ENCODE results near the gene ASB18. TPM values are rescaled to one million over a fixed set of nuclear protein-coding genes. Genes with fewer than 3 reads are reported as not detected.

Gene ASB18
- total and polyA plus RNA-seq, 2 of the 4 experiments (the other 2 are of a cell fraction), result not detected

DNA sequence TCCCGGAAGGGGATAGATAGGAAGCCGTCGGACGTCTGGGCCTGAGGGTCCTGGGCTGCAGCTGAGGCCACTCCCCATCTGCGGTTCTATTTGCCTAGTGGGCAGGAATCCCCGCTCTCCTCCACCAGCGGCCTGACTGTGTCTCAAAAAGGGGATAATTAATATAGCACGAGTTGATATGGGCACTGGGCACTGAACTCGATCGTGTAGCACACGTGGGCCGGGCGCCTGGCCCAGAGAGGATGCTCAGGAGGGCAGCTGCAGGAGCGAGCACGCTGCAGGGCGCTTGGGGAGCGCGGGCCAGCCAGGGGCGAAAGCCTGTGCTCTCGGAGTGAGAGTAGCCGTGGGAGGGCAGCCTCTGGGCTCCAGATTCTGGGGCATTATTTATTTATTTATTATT lies 87.3 kb downstream of the ASB18 start:
- no peaks in the 10 kb centered on the region for H3K9me1 ChIP-seq (ENCODE audit: insufficient read depth, low read length)
- no peaks in the 10 kb centered on the region for H3K36me3 ChIP-seq (ENCODE audit: control insufficient read depth, insufficient read depth, low read length)
- H3K4me3 ChIP-seq (ENCODE audit: insufficient read depth, low read depth, low read length), result no peak overlapping the region
- WGBS, 2 experiments (ENCODE audit: extremely low coverage in 2 of 2, insufficient read length in 1 of 2), result 34% methylated on average over 4 of the region's 21 CpGs; no CpG with 5 or more reads in 1 of the 2 experiments
- no peak overlapping the region for H2BK5ac ChIP-seq (ENCODE audit: low read depth, low read length, poor library complexity, severe bottlenecking)
- H4K5ac ChIP-seq (ENCODE audit: low read depth, low read length), result no peak overlapping the region
- H3K9me3 ChIP-seq (ENCODE audit: control insufficient read depth, insufficient read depth, low read length), result no peaks in the 10 kb centered on the region
- no peak overlapping the region for H2AK9ac ChIP-seq (replicated peaks; ENCODE audit: low read depth, low read length, poor library complexity)
- DNase-seq (no peak), ATAC-seq (ENCODE audit: low read depth) (no peak)
- H4K8ac ChIP-seq (ENCODE audit: low read depth in 2 of 2, low read length in 2 of 2), result no peak overlapping the region
- H3K79me1 ChIP-seq (ENCODE audit: low read depth in 1 of 2, low read length in 2 of 2), result no peaks in the 10 kb centered on the region
- H2AK5ac ChIP-seq (ENCODE audit: low read depth, low read length), result no peak overlapping the region
- H2BK15ac ChIP-seq (ENCODE audit: low read depth, low read length), result no peak overlapping the region
- H3K27me3 ChIP-seq (ENCODE audit: control insufficient read depth, insufficient read depth, low read length), result peaks cover 37% of the 10 kb centered on the region
- CTCF ChIA-PET, result no interaction called here
- peaks cover 6% of the 10 kb centered on the region for H3K4me1 ChIP-seq (ENCODE audit: control insufficient read depth, insufficient read depth, low read length)
- no TSS peak for BruUV-seq (replicated peaks)
- intact Hi-C loops (cut with micrococcal nuclease) (loop anchor here (1.0 to 10.0 kb wide), 2 partner anchors 232 to 374 kb away; no protein-coding TSS in a partner anchor), in situ Hi-C loops (cut with MboI; ENCODE audit: low sequenced_read_pairs) (loop anchor here (5.0 kb wide), 1 partner anchor 410 kb away; no protein-coding TSS in a partner anchor), dilution Hi-C loops (cut with HindIII; ENCODE audit: low sequenced_read_pairs, unreplicated experiment) (loop anchor here (25.0 kb wide), 1 partner anchor 390 kb away; no protein-coding TSS in a partner anchor)
- POLR2A ChIA-PET (ENCODE audit: unreplicated experiment), result no interaction called here
- no peak overlapping the region for H3K23ac ChIP-seq (ENCODE audit: low read depth, low read length)
- H3K4ac ChIP-seq (ENCODE audit: low read depth, low read length), result no peak overlapping the region
- no peak overlapping the region for H3K4me2 ChIP-seq (ENCODE audit: low read depth, low read length)
- H2BK120ac ChIP-seq (ENCODE audit: low read depth, low read length), result no peak overlapping the region
- H3K18ac ChIP-seq (ENCODE audit: low read depth, low read length), result no peak overlapping the region
- no peak for TF ChIP-seq RCOR1 (IDR thresholded peaks at IDR 0.05; ENCODE audit: insufficient replicate concordance, low read length)
- TF ChIP-seq, protein P1, sequence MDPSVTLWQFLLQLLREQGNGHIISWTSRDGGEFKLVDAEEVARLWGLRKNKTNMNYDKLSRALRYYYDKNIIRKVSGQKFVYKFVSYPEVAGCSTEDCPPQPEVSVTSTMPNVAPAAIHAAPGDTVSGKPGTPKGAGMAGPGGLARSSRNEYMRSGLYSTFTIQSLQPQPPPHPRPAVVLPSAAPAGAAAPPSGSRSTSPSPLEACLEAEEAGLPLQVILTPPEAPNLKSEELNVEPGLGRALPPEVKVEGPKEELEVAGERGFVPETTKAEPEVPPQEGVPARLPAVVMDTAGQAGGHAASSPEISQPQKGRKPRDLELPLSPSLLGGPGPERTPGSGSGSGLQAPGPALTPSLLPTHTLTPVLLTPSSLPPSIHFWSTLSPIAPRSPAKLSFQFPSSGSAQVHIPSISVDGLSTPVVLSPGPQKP (IDR thresholded peaks at IDR 0.05; ENCODE audit: borderline replicate concordance, low read depth, low read length), result no peak
- no peak for TF ChIP-seq MAZ (IDR thresholded peaks at IDR 0.05; ENCODE audit: borderline replicate concordance, low read depth, low read length)
- no peak for TF ChIP-seq FOS (IDR thresholded peaks at IDR 0.05; ENCODE audit: low read depth, low read length)
- TF ChIP-seq MAFK (IDR thresholded peaks at IDR 0.05; ENCODE audit: low read depth, low read length), result no peak
- TF ChIP-seq, protein P2, sequence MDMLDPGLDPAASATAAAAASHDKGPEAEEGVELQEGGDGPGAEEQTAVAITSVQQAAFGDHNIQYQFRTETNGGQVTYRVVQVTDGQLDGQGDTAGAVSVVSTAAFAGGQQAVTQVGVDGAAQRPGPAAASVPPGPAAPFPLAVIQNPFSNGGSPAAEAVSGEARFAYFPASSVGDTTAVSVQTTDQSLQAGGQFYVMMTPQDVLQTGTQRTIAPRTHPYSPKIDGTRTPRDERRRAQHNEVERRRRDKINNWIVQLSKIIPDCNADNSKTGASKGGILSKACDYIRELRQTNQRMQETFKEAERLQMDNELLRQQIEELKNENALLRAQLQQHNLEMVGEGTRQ (IDR thresholded peaks at IDR 0.05; ENCODE audit: low read depth, low read length), result no peak
- no peak for TF ChIP-seq RFX5 (IDR thresholded peaks at IDR 0.05; ENCODE audit: low read depth, low read length)
- no peak for TF ChIP-seq SMC3 (IDR thresholded peaks at IDR 0.05; ENCODE audit: low read depth, low read length)
- TF ChIP-seq CEBPB (IDR thresholded peaks at IDR 0.05; ENCODE audit: low read depth, low read length), result no peak
- TF ChIP-seq CHD1 (IDR thresholded peaks at IDR 0.05; ENCODE audit: low read depth, low read length), result no peak
- no peak overlapping the region for H4K91ac ChIP-seq (ENCODE audit: insufficient read depth, low read depth, low read length)
- H3K27ac ChIP-seq (ENCODE audit: insufficient read depth, low read length), result no peak overlapping the region
- no peak overlapping the region for H3K14ac ChIP-seq (replicated peaks; ENCODE audit: low read depth, low read length)
- H3K56ac ChIP-seq (ENCODE audit: extremely low read depth, insufficient read depth, low read length), result no peak overlapping the region
- H4K20me1 ChIP-seq (ENCODE audit: insufficient read depth, low read length), result no peaks in the 10 kb centered on the region
- H2AFZ ChIP-seq (replicated peaks; ENCODE audit: low read length, poor library complexity), result no peak overlapping the region
- H3K9ac ChIP-seq (ENCODE audit: low read depth, low read length), result no peak overlapping the region
- H2BK20ac ChIP-seq (ENCODE audit: low read depth, low read length), result no peak overlapping the region
